ENCODE measurements around the gene DGKI.

Gene DGKI

GRCh38 chr7:137527634-137528033 lies 319.1 kb downstream of the DGKI start:
- DNase-seq, result no peak

- DNase-seq, result no peak
Observed at GRCh38 chr7:137523171-137523570, 323.6 kb downstream of the DGKI start.

GRCh38 chr7:137521451-137521850 lies 325.3 kb downstream of the DGKI start:
- no peak for DNase-seq

- DNase-seq, result no peak
Observed at GRCh38 chr7:137519947-137520346, 326.8 kb downstream of the DGKI start.

GRCh38 chr7:137519181-137519691 lies 327.5 kb downstream of the DGKI start:
- no peak for DNase-seq

DNA sequence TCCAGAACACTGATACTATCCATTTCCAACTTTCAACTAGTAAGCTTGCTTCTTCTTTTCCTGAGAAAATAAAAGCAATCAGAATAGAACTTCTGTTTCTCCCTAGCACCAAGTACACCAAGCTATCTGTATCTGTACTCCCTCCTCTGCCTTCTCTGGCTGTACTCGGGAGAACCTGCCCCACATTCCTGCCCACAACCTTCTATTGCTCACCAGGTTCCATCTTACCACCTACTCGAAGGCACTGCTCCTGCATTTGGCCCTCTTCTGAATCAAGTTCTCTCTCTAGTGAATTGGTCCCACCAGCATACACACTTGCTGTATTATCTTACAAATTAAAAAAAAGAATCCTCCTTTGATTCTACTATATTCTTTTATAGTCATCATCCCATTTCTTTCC lies 333.7 kb downstream of the DGKI start:
- no peak for DNase-seq

GRCh38 chr7:137507096-137507495 lies 339.7 kb downstream of the DGKI start:
- DNase-seq, result no peak

DNA sequence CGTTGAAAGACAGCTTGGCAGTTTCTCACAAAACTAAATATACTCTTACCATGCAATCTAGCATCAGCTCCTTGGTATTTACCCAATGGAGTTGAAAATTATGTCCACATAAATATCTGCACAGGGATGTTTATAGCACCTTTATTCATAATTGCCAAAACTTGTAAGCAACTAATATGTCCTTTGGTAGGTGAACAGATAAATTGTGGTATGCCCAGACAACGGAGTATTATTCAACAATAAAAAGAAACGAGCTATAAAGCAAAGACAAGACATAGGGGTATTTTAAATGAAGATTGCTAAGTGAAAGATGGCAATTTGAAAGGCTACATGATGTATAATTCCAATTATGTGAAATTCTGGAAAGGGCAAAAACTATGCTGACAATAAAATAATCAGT lies 340.7 kb downstream of the DGKI start:
- DNase-seq, result no peak

DNA sequence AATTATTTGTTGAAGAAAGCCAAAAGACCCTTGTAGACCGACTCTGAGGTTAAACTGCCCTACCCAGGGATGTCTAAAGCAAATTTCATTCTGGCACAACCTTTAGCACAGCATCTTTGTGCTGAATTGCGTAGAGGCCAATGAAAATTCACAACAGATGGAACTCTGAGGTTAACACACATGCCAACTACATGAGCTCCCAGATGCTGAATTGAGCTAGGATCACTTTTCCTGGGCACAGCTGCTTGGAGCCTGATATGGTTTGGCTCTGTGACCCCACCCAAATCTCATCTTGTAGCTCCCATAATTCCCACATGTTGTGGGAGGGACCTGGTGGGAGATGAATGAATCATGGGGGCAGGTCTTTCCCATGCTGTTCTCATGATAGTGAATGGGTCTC lies 345.2 kb downstream of the DGKI start:
- no peak for DNase-seq

- DNase-seq, result no peak
Observed at GRCh38 chr7:137492889-137493288, 353.9 kb downstream of the DGKI start.

DNA sequence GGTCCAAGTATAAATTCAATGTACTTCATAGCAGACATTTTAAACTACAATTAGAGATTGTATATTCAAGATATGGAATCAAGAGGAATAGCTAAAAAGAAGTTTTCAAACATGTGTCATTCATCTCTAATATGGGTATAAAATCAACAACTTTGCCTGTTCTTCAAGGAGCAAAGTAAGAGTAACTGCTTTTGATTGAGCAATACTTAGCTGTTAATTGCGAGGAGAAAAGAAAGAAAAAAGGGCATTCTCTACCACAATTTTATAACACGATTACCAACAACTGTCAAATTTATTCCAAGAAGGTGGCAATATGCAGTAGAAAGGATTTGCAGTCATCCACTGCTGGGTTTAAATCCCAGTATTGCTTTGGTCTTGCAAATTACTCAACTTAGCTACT lies 356.9 kb downstream of the DGKI start:
- no peak for DNase-seq

DNA sequence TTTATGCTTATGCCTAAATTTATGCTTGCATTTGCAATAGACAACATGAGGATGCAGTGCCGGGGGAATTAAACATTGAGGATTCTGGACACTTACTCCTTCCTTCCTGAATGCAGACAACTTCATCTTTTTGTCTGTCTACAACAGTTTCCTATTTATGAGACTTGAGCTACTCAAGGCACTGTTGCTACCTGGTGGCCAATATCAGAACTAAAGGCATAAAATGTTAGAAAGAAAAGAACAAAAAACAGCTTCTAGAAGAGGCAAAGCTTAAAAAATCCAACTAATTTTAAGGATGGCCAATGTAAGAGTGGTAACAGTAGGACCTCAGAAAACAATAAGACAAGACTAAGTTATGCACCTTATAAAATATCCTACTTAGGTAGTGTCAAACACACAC lies 358.7 kb downstream of the DGKI start:
- DNase-seq, result peak; percentile 31

GRCh38 chr7:137485818-137486217 lies 361.0 kb downstream of the DGKI start:
- DNase-seq, result no peak

DNA sequence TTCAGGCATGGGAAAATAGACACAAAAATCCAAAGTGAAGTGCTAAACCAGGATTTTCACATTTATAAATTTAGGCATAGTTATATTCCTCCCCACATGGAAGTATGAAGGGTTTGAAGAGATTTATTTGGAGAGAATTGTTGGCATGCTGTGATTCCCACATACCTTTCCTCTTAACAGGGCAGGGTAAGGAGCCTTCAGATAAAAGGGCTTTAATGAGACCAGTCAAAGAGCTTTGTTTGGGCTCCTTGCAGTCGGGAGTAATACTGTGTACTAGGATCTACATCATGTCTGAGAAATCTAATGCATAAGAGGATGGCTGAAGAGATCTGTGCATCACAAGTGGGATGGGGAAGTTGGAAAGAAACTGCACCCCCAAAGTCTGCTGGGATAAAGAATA lies 362.4 kb downstream of the DGKI start:
- DNase-seq, result no peak

DNA sequence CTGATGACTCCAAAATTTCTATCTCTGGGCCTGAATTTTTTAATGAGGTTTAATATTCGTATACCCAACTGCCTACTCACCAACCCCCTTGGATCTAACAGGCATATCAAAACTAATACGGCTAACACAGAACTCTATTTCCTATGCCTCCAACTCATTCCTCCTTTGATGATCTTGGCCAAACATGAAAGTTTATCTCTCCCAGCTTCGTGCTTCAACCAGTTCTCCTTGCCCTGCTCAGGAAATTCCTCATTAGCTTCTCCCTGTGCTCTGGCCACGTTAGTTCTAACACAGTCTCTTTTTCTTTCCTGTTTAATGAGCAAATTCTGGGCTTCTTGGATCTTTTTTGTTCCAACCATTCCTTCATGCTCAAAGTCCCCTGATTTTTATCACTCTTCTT lies 364.3 kb downstream of the DGKI start:
- no peak for DNase-seq

DNA sequence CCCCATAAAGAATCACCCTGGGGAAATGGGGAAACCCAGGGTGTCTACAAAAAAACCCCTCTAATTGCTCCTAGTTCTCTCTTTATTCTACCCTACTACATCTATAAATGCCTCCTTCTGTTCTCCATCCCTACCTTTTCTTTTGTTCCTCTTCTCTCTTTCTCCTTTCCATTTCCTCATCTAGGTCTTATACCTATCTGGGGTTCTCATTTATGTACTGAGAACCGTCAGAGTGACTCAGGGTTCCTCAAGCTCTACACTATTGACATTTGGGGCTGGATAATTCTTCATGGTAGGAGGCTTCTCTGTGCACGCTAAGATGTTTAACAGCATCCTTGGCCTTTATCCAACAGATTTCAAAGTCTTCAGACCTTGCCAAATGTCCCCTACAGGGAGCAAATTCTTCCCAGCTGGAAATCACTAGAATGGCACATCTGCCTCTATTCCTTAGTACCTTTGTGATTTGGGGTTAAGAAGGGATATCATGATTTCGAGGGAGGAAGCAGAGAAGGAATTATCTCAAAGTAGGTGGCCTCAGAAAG lies 365.9 kb downstream of the DGKI start:
- DNase-seq, result no peak

GRCh38 chr7:137480401-137480800 lies 366.4 kb downstream of the DGKI start:
- DNase-seq, result no peak

DNA sequence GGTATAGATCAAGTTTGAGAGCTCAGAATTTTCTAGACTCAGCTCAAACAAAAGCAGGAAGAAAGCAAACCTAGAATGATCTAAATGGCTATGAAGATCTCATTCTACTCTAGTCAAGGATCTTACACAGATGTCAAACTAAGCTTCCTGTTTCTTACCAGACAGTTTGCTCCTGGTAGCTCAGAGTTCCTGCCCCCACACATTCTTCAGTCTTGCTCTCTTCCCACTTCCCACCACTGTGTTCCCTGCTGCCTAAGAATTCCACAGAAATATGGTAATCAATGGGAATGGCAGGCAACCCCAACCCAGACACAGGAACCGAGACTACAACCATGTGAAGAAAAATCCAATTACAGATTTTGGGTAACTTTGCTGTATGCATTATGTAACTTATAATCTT lies 369.8 kb downstream of the DGKI start:
- DNase-seq, result no peak

- DNase-seq, result peak; percentile 87
Observed at GRCh38 chr7:137475966-137476365, 370.8 kb downstream of the DGKI start.

DNA sequence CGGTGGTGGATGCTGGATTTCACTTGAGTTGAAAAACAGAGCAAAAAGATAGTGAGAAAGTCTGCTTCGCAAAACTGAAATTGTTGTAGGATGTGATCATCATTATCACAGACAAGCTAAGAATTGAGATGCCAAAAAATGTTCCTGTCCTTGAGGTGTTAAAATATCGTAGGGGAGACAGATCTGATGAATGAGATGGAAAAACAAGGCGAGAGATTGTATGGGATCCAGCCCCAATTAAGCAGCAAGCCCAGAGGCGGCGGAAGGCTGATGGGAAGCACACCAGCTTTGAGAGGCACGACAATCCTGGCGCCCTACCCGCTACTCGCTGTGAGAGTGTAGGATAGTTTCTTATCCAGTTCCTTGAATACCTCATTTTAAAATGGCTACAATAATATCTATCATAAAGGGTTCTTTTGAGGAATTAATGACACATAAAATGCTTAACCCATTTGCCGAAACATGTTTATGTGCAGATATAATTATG lies 372.2 kb downstream of the DGKI start:
- no peak for DNase-seq

DNA sequence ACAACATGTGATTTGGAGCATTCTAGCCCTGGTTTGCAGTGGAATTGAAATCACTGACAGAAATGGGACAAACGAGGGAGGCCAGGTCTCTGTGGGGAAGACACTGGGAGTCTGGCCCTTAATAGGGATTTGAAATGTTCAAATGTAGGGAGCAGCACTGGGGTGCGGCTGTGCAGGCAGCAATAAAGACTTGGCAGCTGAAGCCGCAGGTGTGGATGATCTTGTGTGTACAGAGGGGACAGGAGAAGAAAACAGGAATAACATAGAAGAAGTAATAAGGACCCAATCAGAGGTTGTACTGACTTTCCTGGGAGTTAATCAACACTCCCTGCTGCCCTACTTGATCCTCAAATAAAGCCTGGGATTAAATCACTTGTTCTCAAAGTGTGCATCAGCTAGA lies 375.6 kb downstream of the DGKI start:
- DNase-seq, result no peak

DNA sequence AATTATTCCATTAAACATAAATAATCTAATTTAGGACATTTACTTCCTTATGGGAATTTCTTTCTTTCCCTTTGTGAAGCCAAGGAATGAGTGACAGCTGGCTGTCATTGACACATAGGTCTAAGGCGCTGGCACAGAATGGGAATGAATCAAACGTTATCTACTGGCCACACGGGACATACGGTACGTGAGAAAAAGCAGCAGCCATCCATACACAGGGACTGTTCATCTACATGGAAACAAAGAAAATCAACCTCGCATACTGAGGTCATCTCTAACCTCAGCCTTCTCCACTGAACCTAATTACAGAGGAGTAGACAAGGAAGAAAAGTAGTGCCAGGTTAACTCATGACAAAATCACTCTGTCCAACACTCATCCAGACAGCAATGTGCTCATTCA lies 376.9 kb downstream of the DGKI start:
- no peak for DNase-seq

DNA sequence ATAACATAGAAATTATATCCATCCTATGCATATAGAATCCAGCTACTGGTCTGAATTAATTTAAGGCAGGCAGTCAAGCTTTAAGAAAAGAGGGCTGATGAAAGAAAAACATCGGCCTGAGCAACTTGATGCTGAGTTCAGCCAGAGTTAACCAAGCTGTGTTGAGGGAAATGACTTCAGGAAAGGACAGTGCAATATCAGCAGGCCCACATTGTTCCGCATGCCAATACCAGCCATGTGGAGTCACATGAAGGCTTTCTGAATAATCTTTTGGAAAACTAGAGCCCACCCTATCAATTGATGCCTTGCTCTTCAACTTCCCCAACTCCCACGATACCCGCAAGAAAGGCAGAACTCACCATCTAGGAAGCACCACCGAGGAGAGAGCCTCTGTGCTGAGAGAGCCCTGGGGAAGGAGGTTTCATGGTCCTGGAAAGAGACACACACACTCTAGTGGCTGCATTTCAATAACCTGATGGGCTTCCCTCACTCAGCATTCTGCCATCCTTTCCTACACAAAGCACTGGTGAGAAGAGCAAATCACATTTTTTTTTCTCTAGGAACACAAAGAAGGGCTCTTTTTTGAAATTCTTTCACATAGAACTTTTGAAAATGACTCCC lies 377.5 kb downstream of the DGKI start:
- DNase-seq, result no peak

GRCh38 chr7:137462847-137463246 lies 383.9 kb downstream of the DGKI start:
- no peak for DNase-seq

DNA sequence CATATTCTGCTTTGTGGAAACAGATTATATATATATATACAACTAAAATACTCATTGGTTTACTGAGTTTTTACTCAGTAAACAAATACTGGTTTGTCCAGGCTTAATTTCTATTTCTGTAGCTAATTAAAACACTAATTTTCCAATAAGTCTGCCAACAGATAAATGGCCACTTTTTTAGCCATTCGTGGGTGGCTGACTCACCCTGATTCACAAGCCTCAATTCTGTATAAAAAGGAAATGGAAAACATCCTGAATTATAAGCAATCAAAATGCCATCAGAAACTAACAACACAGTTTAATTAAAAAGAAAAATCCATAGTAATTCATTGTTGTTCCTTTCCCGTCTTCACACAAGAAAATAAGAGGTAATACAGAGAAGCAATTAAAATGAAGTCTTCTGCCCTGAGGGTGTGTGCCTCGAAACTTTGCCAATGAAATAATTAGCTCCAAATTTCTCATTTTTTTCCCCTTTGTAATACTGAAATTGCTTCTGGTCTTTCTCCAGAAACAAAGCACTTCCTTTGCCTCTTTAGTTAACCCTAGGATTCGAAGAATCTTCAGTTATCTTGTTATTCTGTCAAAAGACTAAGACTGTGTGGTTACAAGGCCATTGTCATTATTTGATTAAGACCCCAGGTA lies 384.6 kb downstream of the DGKI start:
- no peak for DNase-seq
